Neutrophil (primary cell): Measurements from ENCODE around the gene GPC5.

Experiments
- H3K27ac ChIP-seq: fragments of 200-600 bp; sonication (generic); 2 replicates; pipeline ENCODE4 v1.5.1; 2016; ENCODE audit warnings: mild to moderate bottlenecking, moderate library complexity
- H3K27me3 ChIP-seq: fragments of 200-600 bp; sonication (generic); 2 replicates; pipeline ENCODE4 v1.6.0; 2016; ENCODE audit warnings: mild to moderate bottlenecking
- H3K36me3 ChIP-seq: fragments of 200-600 bp; sonication (generic); 2 replicates; pipeline ENCODE4 v1.5.1; 2017
- H3K4me1 ChIP-seq, 2 experiments: fragments of 200-600 bp in 1 of 2; sonication (generic) in 1 of 2; 1 replicate in 1 of 2; 2 replicates in 1 of 2; pipeline versions ENCODE4 v1.5.1 to v1.6.1; 2013 to 2016; ENCODE audit warnings: low read depth in 1 of 2, low read length in 1 of 2, mild to moderate bottlenecking in 1 of 2, moderate library complexity in 1 of 2; ENCODE audit not compliant: control insufficient read depth in 1 of 2, insufficient read depth in 1 of 2
- H3K4me3 ChIP-seq, 2 experiments: fragments of 200-600 bp in 1 of 2; sonication (generic) in 1 of 2; 1 replicate in 1 of 2; 2 replicates in 1 of 2; pipeline ENCODE4 v1.5.1; 2013 to 2016; ENCODE audit warnings: low read depth in 1 of 2, low read length in 1 of 2, mild to moderate bottlenecking in 1 of 2, moderate library complexity in 1 of 2
- H3K9me3 ChIP-seq: fragments of 200-600 bp; sonication (generic); 2 replicates; pipeline ENCODE4 v1.5.1; 2016
- CTCF ChIP-seq: fragments of 200-600 bp; sonication (generic); IDR thresholded peaks from 2 replicates; pipeline ENCODE4 v1.5.1; 2016; ENCODE audit warnings: antibody characterized with exemption

The GPC5 gene

DNA sequence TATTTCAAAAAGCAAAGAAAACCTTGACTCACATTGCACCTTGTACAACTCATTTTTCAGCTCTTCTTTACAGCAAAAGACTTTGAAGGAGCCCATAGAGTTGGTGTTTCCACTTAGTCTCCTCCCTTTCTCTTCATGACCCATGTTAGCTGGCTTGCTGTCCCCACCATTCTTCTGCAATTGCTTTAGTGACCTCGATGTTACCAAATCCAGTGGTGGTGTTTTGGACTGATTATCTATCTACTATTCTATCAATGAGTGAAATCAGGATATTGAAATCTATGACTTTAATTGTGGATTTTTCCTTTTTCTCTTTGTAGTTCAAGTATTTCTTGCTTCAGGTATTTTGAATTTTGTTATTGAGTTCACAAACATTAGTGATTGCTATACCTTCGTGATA, 197.3 kb downstream of the GPC5 start:
- Histone ChIP-seq H3K36me3 (no peaks in the 10 kb centered on the region), H3K27ac (no peak overlapping the region), H3K4me3 (no peak overlapping the region), H3K9me3 (no peaks in the 10 kb centered on the region), H3K27me3 (no peaks in the 10 kb centered on the region), H3K4me1 (no peaks in the 10 kb centered on the region)
- no peak for TF ChIP-seq CTCF

DNA sequence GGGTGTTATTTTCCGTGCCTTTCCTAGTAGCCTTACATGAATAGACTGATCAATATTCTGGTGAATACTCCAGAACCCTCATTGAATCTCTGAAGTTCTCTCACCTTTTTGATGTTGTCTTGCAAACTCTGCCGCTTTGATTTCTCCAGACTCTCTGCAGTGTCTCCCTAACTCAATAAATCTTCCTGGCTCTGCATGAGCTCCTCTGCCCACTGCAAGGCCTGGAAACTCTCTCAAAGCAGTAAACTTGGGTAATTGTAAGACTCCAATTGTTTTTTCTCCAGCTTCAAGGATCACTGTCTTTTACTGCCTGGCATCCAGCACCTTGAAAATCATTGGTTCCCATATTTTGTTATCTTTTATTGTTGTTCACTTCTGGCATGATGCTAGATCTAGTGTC, 198.4 kb downstream of the GPC5 start:
- no peaks in the 10 kb centered on the region for H3K4me1 ChIP-seq
- no peak overlapping the region for H3K27ac ChIP-seq
- H3K27me3 ChIP-seq = no peaks in the 10 kb centered on the region
- H3K36me3 ChIP-seq = no peaks in the 10 kb centered on the region
- H3K9me3 ChIP-seq = no peaks in the 10 kb centered on the region
- H3K4me3 ChIP-seq = no peak overlapping the region
- no peak for TF ChIP-seq CTCF

DNA sequence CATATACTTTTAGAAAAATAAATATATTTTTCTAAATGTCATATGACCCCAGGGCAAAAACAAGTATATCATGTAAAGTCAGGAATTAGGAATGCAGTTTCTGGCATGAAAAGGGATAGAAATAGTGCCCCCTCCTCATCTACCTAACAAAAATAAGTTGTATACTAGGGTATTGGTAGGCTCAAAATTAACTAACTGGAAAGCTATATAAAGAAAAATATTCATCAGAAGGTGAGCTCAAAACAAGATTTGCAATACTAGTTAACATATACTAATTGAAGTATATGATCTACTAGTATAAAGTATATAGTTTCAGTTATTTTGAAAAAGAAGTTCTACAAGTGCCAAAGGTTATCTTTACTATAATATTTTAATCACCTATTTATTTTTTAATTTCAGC, 200.2 kb downstream of the GPC5 start:
- H3K4me1 ChIP-seq = no peaks in the 10 kb centered on the region
- no peaks in the 10 kb centered on the region for H3K36me3 ChIP-seq
- no peaks in the 10 kb centered on the region for H3K27me3 ChIP-seq
- no peak overlapping the region for H3K4me3 ChIP-seq
- no peaks in the 10 kb centered on the region for H3K9me3 ChIP-seq
- no peak overlapping the region for H3K27ac ChIP-seq
- no peak for TF ChIP-seq CTCF

- H3K9me3 ChIP-seq = no peaks in the 10 kb centered on the region
- no peak for TF ChIP-seq CTCF
- no peak overlapping the region for H3K27ac ChIP-seq
- H3K27me3 ChIP-seq = no peaks in the 10 kb centered on the region
- H3K4me1 ChIP-seq = no peaks in the 10 kb centered on the region
- no peaks in the 10 kb centered on the region for H3K36me3 ChIP-seq
- H3K4me3 ChIP-seq = no peak overlapping the region
These were observed 202.9 kb downstream of the GPC5 start for GRCh38 chr13:91601273-91601672.

GRCh38 chr13:91601807-91602206, 203.4 kb downstream of the GPC5 start:
- Histone ChIP-seq H3K27me3 (no peaks in the 10 kb centered on the region), H3K9me3 (no peaks in the 10 kb centered on the region), H3K27ac (no peak overlapping the region), H3K36me3 (no peaks in the 10 kb centered on the region), H3K4me1 (no peaks in the 10 kb centered on the region), H3K4me3 (no peak overlapping the region)
- no peak for TF ChIP-seq CTCF

- no peak for TF ChIP-seq CTCF
- H3K27me3 ChIP-seq = no peaks in the 10 kb centered on the region
These were observed 210.9 kb downstream of the GPC5 start for GRCh38 chr13:91609353-91609752.

More at GRCh38 chr13:91609353-91609752, 210.9 kb downstream of the GPC5 start:
- Histone ChIP-seq H3K27ac (no peak overlapping the region), H3K4me1 (no peaks in the 10 kb centered on the region), H3K36me3 (no peaks in the 10 kb centered on the region), H3K9me3 (no peaks in the 10 kb centered on the region), H3K4me3 (no peak overlapping the region)
